COLO829 (cell line): ENCODE data around the gene DSCAML1.
"Not testable (repeated sequence)": the region's sequence is repeated elsewhere in the genome, so short reads cannot be mapped to it uniquely, and the experiment has no call there.

Source experiments
- DNase-seq: peaks from one replicate; pipeline ENCODE4 v3.0.0; 2012; ENCODE audit warnings: low spot score

Gene DSCAML1

GRCh38 chr11:117421476-117421875 lies 375.5 kb downstream of the DSCAML1 start:
- no peak for DNase-seq

- DNase-seq, result no peak
These were observed 376.0 kb downstream of the DSCAML1 start for GRCh38 chr11:117421041-117421440.

- DNase-seq, result no peak
These were observed 376.4 kb downstream of the DSCAML1 start for GRCh38 chr11:117420598-117420997.

- no peak for DNase-seq
These were observed 376.9 kb downstream of the DSCAML1 start for GRCh38 chr11:117420143-117420485.

- no peak for DNase-seq
These were observed 377.4 kb downstream of the DSCAML1 start for GRCh38 chr11:117419482-117420142.

GRCh38 chr11:117418737-117419481 lies 378.1 kb downstream of the DSCAML1 start:
- DNase-seq, result no peak

- DNase-seq, result no peak
These were observed 379.2 kb downstream of the DSCAML1 start for GRCh38 chr11:117417856-117418255.

- DNase-seq, result no peak
These were observed 379.7 kb downstream of the DSCAML1 start for GRCh38 chr11:117417342-117417741.

- no peak for DNase-seq
These were observed 381.6 kb downstream of the DSCAML1 start for GRCh38 chr11:117415358-117415896.

- DNase-seq, result no peak
These were observed 382.3 kb downstream of the DSCAML1 start for GRCh38 chr11:117414724-117415123.

- no peak for DNase-seq
These were observed 383.4 kb downstream of the DSCAML1 start for GRCh38 chr11:117413616-117414015.

GRCh38 chr11:117412653-117413275 lies 384.3 kb downstream of the DSCAML1 start:
- DNase-seq, result no peak

GRCh38 chr11:117412176-117412575 lies 384.8 kb downstream of the DSCAML1 start:
- no peak for DNase-seq

GRCh38 chr11:117411736-117412135 lies 385.3 kb downstream of the DSCAML1 start:
- DNase-seq, result no peak

GRCh38 chr11:117410861-117411710 lies 385.9 kb downstream of the DSCAML1 start:
- no peak for DNase-seq

GRCh38 chr11:117410238-117410637 lies 386.8 kb downstream of the DSCAML1 start:
- DNase-seq, result no peak

- DNase-seq, result no peak
These were observed 387.5 kb downstream of the DSCAML1 start for GRCh38 chr11:117409511-117409910.

GRCh38 chr11:117408356-117408755 lies 388.7 kb downstream of the DSCAML1 start:
- no peak for DNase-seq

GRCh38 chr11:117407016-117407415 lies 390.0 kb downstream of the DSCAML1 start:
- DNase-seq, result no peak

- DNase-seq, result not testable (repeated sequence)
These were observed 391.1 kb downstream of the DSCAML1 start for GRCh38 chr11:117405898-117406297.

GRCh38 chr11:117399100-117399840 lies 397.7 kb downstream of the DSCAML1 start:
- not testable (repeated sequence) for DNase-seq
